ENCODE data around the gene FAM193B. TPM values are rescaled to one million over a fixed set of nuclear protein-coding genes. Genes with fewer than 3 reads are reported as not detected.

FAM193B gene
- total RNA-seq, 1 donor = 32.6 TPM

GRCh38 chr5:177530638-177531037, 23.7 kb downstream of the FAM193B start:
- Histone ChIP-seq H4K20me1 (ENCODE audit: insufficient read depth, low read length) (peaks cover 41% of the 10 kb centered on the region), H2AFZ (ENCODE audit: low read length) (no peak overlapping the region), H3K79me2 (ENCODE audit: insufficient read depth, low read length) (peaks cover 59% of the 10 kb centered on the region), H3K4me2 (ENCODE audit: insufficient read depth, low read length) (no peak overlapping the region), H3K4me3 (ENCODE audit: insufficient read depth, low read length) (no peak overlapping the region), H3K9me3 (ENCODE audit: low read depth, low read length) (no peaks in the 10 kb centered on the region), H3K27ac (ENCODE audit: low read depth, low read length) (no peak overlapping the region), H3K4me1 (ENCODE audit: insufficient read depth, low read length) (no peaks in the 10 kb centered on the region), H3K27me3 (ENCODE audit: insufficient read depth, low read length) (no peaks in the 10 kb centered on the region), H3K36me3 (ENCODE audit: insufficient read depth, low read length) (peaks cover 69% of the 10 kb centered on the region)
- TF ChIP-seq, protein P1, sequence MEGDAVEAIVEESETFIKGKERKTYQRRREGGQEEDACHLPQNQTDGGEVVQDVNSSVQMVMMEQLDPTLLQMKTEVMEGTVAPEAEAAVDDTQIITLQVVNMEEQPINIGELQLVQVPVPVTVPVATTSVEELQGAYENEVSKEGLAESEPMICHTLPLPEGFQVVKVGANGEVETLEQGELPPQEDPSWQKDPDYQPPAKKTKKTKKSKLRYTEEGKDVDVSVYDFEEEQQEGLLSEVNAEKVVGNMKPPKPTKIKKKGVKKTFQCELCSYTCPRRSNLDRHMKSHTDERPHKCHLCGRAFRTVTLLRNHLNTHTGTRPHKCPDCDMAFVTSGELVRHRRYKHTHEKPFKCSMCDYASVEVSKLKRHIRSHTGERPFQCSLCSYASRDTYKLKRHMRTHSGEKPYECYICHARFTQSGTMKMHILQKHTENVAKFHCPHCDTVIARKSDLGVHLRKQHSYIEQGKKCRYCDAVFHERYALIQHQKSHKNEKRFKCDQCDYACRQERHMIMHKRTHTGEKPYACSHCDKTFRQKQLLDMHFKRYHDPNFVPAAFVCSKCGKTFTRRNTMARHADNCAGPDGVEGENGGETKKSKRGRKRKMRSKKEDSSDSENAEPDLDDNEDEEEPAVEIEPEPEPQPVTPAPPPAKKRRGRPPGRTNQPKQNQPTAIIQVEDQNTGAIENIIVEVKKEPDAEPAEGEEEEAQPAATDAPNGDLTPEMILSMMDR (IDR thresholded peaks at IDR 0.05; ENCODE audit: extremely low read depth, low read depth, low read length) = no peak
- peak; percentile 55 for DNase-seq (ENCODE audit: insufficient read length, low spot score, missing footprints)

DNA sequence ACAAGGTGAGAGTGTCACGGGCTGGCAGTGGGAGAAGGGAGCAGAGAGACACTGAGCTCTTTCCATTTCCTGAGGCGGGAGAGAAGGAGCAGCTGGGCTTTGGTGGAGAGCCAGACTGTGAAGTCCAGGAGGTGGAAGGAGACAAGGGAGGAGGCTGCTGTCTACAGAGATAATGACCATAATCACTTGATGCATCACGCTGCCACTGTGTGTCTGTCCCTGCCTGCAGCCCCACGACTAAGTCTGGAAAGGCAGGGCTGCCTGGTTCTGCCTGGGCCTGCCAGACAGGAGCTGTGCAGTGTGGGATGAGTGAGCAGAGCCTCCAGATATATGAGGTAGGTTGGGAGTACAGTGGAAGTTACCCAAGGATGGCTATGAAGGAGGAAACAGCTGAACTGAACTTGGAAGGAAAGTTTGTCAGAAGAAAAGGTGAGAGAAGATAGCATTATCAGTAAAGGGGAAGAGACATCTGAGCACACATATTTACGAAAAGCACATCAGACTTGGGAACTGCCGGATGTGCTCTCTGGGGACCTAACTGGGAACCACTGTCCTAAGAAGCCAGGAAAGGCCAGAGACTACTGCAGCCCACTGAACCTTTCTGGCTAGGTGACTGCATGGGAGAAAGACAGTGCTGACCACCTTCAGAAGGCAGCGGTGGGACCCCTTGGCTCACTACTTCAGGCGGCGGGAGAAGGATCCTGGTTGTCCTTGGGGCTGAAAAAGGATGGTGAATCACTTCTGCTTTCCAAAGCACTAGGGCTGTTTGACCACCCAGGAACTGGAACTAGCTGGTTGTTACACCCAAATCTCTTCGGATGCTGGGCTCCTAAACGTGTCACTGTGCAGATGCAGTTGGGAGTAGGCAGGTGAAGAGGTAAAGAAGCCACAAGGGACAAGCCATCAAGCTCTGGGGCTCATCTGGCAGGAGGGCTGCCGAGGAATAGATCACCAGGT, 24.8 kb downstream of the FAM193B start:
- Histone ChIP-seq H3K4me1 (ENCODE audit: insufficient read depth, low read length) (no peaks in the 10 kb centered on the region), H3K9me3 (ENCODE audit: low read depth, low read length) (no peaks in the 10 kb centered on the region), H3K79me2 (ENCODE audit: insufficient read depth, low read length) (peaks cover 58% of the 10 kb centered on the region), H3K27me3 (ENCODE audit: insufficient read depth, low read length) (no peaks in the 10 kb centered on the region), H3K4me2 (ENCODE audit: insufficient read depth, low read length) (no peak overlapping the region), H2AFZ (ENCODE audit: low read length) (no peak overlapping the region), H4K20me1 (ENCODE audit: insufficient read depth, low read length) (peaks cover 45% of the 10 kb centered on the region), H3K36me3 (ENCODE audit: insufficient read depth, low read length) (peaks cover 69% of the 10 kb centered on the region), H3K4me3 (ENCODE audit: insufficient read depth, low read length) (no peak overlapping the region), H3K27ac (ENCODE audit: low read depth, low read length) (no peak overlapping the region)
- TF ChIP-seq, protein P1 (IDR thresholded peaks at IDR 0.05; ENCODE audit: extremely low read depth, low read depth, low read length) = no peak
- peak; percentile 57 for DNase-seq (ENCODE audit: insufficient read length, low spot score, missing footprints)

GRCh38 chr5:177528631-177529030, 25.7 kb downstream of the FAM193B start:
- no peak overlapping the region for H3K27ac ChIP-seq (ENCODE audit: low read depth, low read length)
- peaks cover 51% of the 10 kb centered on the region for H3K79me2 ChIP-seq (ENCODE audit: insufficient read depth, low read length)

DNA sequence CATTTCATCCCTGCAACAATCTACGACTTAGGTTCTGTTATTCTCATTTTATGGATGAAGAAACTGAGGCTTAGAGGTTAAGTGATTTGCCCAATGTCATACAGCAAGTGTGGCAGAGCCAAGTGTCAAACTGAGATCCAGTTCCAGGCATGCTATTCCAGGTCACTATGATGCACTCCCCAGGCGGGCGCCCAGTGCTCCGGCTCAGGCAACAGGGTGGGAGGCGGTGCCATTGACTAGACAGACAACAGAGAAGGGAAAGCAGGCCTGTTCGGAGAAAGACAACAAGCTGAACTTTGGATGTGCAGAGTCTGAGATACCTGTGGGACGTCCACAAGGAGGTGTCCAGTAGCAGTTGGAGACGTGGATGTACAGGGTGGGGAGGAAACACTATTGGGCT, 26.8 kb downstream of the FAM193B start:
- no peak overlapping the region for H3K27ac ChIP-seq (ENCODE audit: low read depth, low read length)
- TF ChIP-seq, protein P1 (IDR thresholded peaks at IDR 0.05; ENCODE audit: extremely low read depth, low read depth, low read length) = no peak

More at GRCh38 chr5:177528631-177529030, 25.7 kb downstream of the FAM193B start:
- no peak overlapping the region for H3K4me2 ChIP-seq (ENCODE audit: insufficient read depth, low read length)
- H2AFZ ChIP-seq (ENCODE audit: low read length) = no peak overlapping the region
- TF ChIP-seq, protein P1 (IDR thresholded peaks at IDR 0.05; ENCODE audit: extremely low read depth, low read depth, low read length) = no peak
- no peaks in the 10 kb centered on the region for H3K9me3 ChIP-seq (ENCODE audit: low read depth, low read length)
- peak; percentile 82 for DNase-seq (ENCODE audit: insufficient read length, low spot score, missing footprints)
- H3K36me3 ChIP-seq (ENCODE audit: insufficient read depth, low read length) = peaks cover 75% of the 10 kb centered on the region
- no peak overlapping the region for H3K4me3 ChIP-seq (ENCODE audit: insufficient read depth, low read length)
- no peaks in the 10 kb centered on the region for H3K4me1 ChIP-seq (ENCODE audit: insufficient read depth, low read length)
- peaks cover 40% of the 10 kb centered on the region for H4K20me1 ChIP-seq (ENCODE audit: insufficient read depth, low read length)
- H3K27me3 ChIP-seq (ENCODE audit: insufficient read depth, low read length) = no peaks in the 10 kb centered on the region

More for the DNA sequence above, 26.8 kb downstream of the FAM193B start:
- Histone ChIP-seq H3K79me2 (ENCODE audit: insufficient read depth, low read length) (peaks cover 44% of the 10 kb centered on the region), H4K20me1 (ENCODE audit: insufficient read depth, low read length) (peaks cover 38% of the 10 kb centered on the region), H3K9me3 (ENCODE audit: low read depth, low read length) (no peaks in the 10 kb centered on the region), H3K4me1 (ENCODE audit: insufficient read depth, low read length) (no peaks in the 10 kb centered on the region), H3K4me3 (ENCODE audit: insufficient read depth, low read length) (no peak overlapping the region), H3K4me2 (ENCODE audit: insufficient read depth, low read length) (no peak overlapping the region), H3K36me3 (ENCODE audit: insufficient read depth, low read length) (peaks cover 82% of the 10 kb centered on the region), H2AFZ (ENCODE audit: low read length) (no peak overlapping the region), H3K27me3 (ENCODE audit: insufficient read depth, low read length) (no peaks in the 10 kb centered on the region)
- no peak for DNase-seq (ENCODE audit: insufficient read length, low spot score, missing footprints)

All from osteoblast (primary cell).